GM19023 (cell line): ENCODE data around the gene THEMIS.
"Not testable (repeated sequence)": the region's sequence is repeated elsewhere in the genome, so short reads cannot be mapped to it uniquely, and the experiment has no call there.

Source experiments
- ATAC-seq: cut with Tn5 transposase; IDR thresholded peaks from one replicate; pipeline ENCODE4 v1.9.1; 2021; ENCODE audit warnings: mild to moderate bottlenecking, moderate library complexity; ENCODE audit not compliant: unreplicated experiment

The THEMIS gene

DNA sequence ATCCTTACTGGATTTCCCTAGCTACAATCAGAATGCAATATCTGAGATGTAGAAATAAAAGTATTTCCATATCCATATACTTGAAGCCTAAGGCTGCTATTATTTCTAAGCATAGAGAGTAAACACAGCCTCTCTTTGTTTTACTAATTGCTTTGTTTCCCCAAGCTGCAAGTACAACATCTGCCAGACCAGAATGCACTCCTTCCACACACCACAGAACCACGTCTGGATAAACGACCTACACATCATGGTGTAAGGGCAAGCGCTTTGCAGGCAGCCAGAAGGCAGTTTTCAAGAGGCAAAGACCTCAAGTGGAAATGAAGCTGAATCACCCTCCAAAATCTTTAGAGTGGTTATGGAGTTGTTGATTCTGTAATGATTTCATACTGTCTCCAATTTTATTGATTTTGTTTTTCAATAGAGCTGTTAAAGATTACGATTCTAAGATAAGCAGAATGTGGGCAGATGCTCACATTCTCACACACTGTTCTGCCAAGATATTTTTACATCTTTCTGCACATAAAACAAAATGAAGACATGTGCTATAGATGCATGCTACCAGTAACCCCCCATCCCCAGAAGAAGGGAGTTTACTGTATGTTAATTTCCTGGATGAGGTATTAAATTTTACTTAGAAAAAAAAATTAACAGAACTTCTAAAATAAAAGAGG lies 88.8 kb downstream of the THEMIS start:
- no peak for ATAC-seq

DNA sequence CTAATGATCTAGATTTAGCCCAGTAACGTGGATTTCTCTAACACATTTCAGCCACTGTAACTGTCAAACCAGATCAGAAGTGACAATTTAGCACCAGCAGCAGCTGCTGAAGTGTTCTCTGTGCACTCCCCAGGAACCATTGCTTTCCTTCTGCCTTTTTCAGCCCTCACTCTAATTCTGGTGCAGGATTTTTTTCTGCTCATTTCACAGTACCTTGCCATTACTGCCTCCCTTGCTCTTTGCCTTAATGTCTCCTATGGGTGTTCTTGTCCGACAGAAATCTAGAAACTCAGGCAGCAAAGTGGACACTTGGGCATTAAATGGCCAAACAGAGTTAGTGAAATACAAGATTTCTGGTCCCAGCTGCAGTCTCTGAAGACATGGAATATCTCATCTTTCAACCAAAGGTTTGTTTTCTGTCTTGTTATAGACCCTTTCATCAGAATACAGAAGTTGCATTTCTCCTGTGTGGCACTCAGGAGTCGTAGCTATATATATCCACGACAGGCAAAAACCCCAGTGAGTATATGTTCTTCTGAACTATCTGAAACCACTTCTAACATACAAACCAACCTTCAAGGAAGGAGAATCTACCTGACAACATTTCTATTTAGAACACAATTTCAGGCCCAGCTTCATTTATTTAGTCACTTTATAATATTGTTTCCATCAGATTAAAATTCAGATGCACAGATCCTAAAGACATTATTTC lies 92.9 kb downstream of the THEMIS start:
- no peak for ATAC-seq

DNA sequence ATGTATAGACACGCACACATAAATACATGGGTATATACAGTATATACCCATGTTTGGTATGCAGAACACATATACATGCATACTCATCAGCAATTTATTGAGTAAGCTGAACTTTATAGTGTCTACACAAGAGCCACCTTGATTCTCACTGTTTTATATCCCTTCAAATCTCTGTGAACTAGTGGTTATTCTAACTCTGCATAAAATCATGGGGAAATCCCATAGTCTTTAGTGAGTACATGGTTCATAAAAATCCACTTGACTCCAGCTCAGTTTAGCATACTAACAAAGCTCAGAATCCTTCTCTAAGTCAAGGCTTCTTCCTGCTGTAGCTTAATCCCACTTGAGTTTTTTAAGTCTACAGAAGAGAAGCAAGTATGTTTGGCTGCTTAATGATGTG lies 104.1 kb downstream of the THEMIS start:
- no peak for ATAC-seq

DNA sequence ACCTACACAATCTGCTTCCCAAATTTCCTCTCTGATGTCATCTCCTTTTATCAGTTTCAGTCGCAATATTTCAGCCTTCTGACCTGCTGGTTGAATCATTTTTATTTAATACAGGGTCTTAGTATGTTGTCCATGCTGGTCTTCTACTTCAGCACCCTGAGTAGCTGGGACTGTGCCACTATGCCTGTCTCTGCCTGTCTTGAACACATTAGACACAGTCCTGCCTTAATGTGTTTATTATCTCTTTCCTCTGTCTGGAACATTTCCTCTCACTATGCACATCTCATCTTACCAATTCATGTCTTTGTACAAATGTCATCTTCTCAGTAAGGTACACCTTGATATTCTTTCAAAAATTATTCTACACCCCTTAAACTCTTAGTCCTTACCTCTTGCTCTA lies 106.5 kb downstream of the THEMIS start:
- no peak for ATAC-seq

DNA sequence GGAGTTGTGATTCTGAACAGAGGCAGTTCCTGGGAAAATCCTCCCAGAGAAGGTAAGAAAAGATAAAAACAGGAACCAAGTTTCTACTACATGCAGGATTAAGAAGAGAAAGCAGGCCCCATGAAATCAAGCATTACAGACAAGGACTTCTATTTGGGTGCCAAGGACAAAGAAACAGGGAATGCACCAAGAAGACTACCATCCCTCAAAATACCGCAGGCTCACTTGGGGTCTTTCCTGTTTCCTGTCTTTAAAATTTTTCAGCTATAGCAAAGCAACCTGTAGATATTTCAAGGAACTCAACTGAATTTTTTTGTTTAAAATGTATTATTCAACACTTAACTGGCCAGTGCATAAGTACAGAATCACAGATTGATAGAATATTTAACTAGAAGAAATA lies 107.5 kb downstream of the THEMIS start:
- no peak for ATAC-seq

DNA sequence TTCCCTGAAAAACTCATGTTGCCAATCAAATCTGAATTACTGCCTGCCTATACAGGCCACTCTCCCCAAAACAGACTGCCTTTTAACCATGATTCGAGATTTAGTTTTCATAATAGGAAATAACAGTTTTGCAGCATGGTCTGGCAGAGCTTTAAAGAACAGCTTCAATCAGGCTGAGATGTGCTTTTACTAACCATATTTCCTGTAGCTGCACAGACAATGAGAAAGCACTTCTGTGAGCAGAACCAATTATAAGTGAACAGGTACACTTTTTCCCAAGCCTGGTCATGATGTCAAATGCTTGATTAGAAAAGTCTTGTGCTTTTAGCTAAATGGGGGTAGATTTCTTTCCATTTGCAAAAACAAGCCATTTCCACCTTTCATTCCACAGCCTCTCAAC lies 108.2 kb downstream of the THEMIS start:
- ATAC-seq, result no peak

DNA sequence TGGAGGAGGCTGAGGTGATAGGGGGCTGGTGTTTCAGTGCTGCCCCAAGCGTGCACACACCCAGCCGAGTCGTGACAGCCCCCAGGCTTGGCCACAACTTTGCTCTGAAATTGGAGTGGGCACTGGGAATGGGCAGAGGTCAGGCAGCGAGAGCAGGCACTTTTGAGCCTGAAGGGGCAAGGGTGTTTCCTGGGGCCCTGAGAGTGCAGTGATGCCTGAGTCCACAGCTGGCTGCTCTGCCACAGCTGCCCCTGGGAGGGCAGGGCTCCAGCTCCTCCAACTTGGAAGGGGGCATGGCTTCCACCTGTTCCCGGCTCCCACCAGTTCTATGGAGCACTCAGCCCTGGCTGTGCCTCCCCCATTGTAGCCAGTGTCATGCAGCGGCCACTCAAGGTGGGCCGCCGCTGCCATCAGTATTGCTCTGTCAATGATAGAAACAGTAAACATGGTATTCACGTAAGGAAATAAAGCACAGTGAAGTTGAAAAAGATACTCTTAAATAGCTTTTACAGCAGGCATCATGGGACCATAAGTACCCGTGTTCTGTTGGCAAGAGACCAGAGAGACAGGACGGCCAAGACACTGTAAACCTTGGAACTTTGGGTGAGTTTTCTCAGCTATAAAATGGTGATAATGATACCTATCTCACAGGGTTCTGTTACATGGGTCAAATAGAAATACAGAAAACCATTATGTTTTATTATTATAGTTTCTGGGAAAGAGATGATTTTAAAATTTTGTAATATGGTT lies 108.9 kb downstream of the THEMIS start:
- no peak for ATAC-seq

DNA sequence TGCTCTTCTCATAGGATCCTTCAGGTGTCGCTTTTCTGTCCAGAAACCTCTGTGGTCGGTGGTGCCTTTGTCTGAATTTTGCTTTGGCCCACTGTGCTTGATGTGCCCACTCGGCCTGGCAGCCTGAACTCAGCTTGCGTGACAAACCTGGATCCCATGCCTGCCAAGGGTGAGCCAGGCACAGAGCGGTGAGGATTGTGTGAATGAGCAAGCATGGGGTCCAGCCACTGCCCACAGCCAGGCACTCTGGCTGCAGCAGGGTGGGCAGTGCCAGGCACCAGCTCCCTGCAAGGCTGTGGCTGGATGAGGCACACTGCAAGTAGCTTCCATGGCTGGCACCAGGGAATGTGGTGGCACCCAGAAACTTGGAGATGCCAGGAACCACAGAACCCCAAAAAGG lies 110.3 kb downstream of the THEMIS start:
- no peak for ATAC-seq

DNA sequence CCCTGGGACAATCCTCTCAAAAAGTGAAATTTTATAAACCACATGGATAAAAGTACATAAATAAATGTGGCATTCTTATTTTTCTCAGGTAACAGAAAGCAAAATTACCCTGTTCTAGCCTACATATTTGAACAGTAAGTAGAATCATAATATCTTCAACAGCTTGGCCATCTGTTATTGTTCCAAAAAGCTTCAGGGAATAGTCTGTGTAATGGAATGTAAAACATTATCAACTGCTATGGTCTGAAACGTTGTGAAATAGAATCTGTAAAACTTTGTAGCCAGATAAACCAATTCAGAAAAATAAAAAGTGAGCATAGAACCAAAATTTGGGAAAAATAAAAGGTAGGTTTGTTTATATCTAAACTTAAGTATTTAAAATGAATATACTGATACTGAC lies 114.7 kb downstream of the THEMIS start:
- ATAC-seq, result no peak

DNA sequence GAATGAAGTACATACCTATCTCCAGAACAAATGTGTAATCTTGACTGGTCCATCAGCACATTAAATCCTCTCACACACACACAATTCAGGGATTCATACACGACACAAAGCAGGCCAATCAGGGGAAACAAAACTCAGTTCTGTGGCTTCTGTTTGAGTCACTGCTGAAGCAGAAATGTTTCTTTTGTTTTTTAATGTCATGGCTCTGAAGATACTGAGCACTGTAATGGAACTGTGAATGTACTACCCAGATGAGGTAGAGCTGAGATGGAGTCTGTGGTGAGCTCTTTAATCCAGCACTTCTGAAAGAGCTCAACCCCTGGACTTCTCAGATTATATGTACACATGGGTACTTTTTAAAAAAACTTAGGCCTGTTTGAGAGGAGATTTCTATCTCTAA lies 116.4 kb downstream of the THEMIS start:
- no peak for ATAC-seq

DNA sequence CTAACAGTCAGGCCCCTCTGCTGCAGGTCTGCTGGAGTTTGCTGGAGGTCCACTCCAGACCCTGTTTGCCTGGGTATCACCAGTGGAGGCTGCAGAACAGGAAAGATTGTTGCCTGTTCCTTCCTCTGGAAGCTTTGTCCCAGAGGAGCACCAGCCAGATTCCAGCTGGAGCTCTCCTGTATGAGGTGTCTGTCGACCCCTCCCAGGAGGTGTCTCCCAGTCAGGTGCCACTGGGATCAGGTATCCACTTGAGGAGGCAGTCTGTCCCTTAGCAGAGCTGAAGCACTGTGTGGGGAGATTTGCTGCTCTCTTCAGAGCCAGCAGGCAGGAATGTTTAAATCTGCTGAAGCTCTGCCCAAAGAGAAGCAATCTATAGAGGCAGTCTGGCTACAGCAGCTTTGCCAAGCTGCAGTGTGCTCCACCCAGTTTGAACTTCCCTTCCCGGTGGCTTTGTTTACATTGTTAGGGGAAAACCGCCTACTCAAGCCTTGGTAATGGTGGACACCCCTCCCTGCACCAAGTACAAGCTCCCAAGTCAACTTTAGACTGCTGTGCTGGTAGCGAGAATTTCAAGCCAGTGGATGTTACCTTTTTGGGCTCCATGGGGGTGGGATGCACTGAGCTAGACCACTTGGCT lies 119.1 kb downstream of the THEMIS start:
- ATAC-seq, result not testable (repeated sequence)

DNA sequence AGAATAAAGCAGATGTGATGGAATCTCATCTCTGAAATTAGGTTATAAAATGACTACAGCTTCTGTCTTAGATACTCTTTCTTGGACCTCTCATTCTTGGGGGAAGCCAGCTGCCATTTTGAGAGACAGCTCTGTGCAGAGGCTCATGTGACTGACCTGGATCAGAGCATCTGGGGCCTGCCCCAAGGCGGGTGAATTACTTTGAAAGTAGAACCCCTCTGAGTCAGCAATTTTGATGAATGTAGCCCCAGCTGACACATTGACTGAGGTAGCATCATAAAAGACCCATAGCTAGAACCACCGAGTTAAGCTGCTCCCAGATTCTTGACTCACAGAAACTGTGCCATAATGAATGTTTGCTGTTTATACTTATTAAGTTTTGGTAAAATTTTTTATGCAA lies 124.5 kb downstream of the THEMIS start:
- no peak for ATAC-seq

DNA sequence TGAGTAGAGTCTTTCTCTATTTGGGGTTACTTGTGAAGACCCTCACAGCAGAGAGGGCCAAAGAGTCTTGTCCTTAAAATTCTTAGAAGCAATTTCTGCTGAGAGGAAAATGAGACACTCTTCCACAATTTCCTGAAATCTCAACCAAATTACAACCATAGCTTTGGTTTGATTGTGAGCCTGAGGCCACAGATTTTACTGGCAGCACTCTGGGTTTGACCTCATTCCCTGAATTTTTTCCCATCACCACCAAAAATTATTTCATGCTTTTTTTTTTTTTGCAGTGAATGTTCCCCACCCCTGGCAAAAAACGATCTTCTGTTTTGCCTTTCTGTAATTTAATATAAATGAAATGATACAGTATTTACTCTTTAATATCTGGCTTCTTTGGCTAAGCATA lies 125.5 kb downstream of the THEMIS start:
- ATAC-seq, result no peak

DNA sequence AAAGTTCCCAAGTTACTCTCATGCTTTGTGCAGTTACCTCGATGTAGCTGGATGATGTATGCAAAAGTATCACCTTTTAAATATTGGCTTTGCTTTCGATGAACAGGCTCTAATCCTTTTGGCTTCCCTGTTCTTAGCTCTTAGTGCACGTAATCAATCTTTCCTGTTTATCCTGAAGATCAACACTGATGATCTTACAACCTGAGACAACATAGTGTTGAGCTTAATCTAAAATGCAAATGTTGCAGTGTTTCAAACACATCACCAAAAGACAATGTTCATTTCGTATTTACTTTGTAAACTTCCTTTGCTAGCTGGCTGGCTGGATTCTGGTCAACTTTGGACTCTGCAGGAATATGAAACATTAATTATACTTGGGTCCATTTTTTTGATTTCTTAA lies 132.1 kb downstream of the THEMIS start:
- ATAC-seq, result no peak

DNA sequence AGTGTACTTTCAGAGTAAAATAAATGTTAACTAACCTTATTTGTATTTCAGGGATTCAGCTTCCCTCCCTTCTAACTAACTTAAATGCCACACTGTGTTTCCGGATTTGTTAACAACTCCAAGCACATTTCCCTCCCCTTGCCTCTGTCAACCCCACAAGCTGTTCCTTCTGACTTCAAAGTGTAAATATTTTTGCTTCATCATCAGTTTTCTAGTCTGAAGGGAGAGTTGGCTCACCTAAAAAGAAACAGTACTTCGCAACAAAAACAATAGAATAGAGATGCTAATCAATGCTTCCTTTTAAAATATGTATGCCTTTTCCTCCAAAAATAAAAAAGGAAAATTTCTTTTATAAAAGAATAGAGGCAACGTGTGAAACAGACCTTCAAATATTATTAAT lies 132.6 kb downstream of the THEMIS start:
- ATAC-seq, result no peak

DNA sequence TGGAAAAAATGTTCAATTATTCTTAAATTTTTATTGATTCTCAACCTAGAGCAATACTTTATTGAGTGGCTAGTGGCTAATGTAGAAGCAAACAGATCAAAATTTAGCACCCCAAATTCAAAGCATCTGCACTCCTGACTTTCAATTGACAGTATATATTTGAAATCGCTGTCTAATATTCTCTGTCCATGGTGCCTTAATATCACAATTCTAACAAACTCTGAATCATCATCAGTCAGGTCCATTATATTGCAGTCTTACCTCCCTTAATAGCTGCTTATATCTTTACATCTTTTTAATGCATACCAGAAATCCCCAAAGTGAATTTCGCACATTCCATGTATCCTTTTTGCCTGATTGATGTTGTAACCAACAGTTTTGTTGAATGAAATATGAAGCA lies 134.9 kb downstream of the THEMIS start:
- ATAC-seq, result no peak

DNA sequence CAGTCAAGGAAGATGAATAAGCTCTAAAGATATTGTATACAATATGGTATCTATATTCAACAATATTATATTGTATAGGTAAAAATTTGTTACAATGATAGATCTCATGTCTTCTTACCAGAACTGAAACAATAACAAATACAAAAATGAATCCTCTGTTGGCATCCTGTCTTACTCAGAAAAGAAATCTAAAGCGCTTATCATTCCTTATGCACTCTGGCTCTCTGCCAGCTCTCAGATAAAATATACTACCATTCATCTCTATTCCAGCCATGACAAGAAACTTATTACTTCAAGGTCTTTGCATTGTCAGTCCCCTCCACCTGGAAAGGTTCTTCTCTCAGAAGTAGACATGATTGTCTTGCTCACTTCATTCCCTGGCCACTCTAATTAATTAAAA lies 138.6 kb downstream of the THEMIS start:
- no peak for ATAC-seq

DNA sequence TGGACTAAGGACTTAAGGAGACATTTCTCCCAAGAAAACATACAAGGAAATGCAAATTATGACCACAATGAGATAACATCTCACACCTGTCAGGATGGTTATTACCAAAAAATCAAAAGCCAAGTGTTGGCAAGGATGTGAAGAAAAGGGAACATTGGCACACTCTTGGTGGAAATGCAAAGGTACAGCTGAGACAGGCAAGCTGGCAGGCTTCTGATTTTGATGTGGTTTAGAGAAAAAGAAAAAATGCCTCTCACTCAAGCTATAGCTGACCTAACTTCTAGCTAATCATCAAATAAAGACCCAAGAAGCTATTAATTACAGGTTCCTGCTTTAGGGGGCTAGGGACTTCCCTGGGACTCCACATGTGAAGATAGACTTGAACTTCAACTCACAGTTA lies 139.8 kb downstream of the THEMIS start:
- no peak for ATAC-seq

DNA sequence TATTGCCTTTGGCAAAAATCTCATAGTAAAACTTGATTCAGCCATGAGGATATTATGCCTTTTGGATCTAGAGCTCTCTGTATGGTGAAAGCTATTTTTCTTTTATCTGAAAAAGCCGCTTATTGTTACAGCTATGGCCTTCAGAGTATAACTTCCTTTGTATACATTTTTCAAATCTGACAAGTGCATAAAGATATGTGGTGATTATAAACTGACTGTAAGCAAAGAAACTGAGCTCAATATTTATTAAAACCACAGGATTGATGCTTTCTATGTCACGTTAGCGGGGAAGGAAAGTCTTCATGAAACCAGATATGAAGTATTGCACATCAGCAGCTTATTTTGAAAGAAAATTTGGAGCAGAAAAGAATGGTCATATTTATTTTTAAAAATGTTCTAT lies 151.8 kb downstream of the THEMIS start:
- no peak for ATAC-seq

DNA sequence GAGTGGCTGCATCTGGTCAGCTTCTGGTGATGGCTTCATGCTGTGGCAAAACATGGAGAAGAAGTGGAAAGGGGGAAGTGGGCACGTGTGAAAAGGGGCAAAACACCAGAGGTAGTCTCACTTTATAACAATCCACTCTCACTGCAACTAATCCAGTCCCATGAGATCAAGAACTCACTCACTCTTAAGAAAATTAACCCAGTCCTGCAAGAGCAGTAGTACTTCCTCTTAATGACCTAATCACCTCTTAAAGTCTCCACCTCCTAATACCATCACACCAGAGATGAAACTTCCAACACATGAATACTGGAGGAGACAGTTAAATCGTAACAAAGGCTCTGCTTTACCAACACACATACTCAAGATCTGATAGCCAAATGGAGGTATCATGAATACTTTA lies 152.6 kb downstream of the THEMIS start:
- no peak for ATAC-seq

DNA sequence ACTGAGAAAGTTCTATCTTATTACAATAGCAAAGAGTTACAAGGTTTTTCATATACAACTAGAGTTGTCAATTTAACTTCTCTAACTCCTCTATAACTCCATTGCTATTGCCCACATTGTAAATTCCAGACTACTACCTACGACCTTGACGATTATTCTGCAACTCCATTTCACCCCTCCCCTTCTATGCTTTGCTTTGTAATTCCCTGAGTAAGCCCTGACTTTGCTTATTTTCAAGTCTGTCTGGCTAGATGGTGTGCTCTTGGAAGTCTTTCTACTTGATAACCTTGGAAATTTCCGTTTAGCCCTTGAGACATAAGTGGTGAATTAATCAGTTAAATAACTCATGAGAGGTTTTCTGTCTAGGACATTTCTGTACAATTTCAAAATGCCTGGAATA lies 162.4 kb downstream of the THEMIS start:
- no peak for ATAC-seq

DNA sequence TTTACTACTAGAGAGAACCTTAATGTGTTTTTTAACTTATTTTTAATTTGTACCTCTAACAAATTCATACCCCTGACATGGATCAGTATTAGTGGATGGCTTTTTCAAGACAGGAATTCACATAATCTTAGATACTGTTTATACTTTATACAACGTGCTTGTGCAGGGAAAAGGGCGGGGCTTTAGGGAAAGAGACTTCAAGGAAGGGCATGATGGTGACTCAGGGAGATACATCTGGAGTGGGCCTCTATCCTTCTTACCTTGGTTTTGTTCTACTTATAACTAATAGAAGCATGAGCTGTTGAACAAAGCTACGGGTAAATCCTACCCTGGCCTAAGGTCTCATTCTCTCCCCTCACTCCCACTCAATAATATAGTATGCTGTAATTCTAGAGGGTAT lies 163.1 kb downstream of the THEMIS start:
- ATAC-seq, result no peak
